HEK293T (cell line): ENCODE measurements around the gene DMKN.

Source experiments
- FOXM1 ChIP-seq: fragments of 450-650 bp; IDR thresholded peaks from 2 replicates; pipeline ENCODE4 v1.6.1; 2017; ENCODE audit warnings: mild to moderate bottlenecking, borderline replicate concordance
- HDGF ChIP-seq: fragments of 450-650 bp; IDR thresholded peaks from 2 replicates; pipeline ENCODE4 v1.6.1; 2017; ENCODE audit warnings: antibody characterized with exemption, borderline replicate concordance
- LEF1 ChIP-seq: fragments of 450-650 bp; IDR thresholded peaks from 2 replicates; pipeline ENCODE4 v1.6.1; 2017; ENCODE audit warnings: mild to moderate bottlenecking, borderline replicate concordance
- SP1 ChIP-seq: fragments of 450-650 bp; IDR thresholded peaks from 2 replicates; pipeline ENCODE4 v1.6.1; 2017
- SUZ12 ChIP-seq: fragments of 450-650 bp; IDR thresholded peaks from 2 replicates; pipeline ENCODE4 v1.6.1; 2016; ENCODE audit warnings: mild to moderate bottlenecking
- TARDBP ChIP-seq: fragments of 450-650 bp; IDR thresholded peaks from 2 replicates; pipeline ENCODE4 v1.6.1; 2016
- TF ChIP-seq, protein P1 (sequence below): fragments of 450-650 bp; IDR thresholded peaks from 2 replicates; pipeline ENCODE4 v1.6.1; 2016

DNA sequence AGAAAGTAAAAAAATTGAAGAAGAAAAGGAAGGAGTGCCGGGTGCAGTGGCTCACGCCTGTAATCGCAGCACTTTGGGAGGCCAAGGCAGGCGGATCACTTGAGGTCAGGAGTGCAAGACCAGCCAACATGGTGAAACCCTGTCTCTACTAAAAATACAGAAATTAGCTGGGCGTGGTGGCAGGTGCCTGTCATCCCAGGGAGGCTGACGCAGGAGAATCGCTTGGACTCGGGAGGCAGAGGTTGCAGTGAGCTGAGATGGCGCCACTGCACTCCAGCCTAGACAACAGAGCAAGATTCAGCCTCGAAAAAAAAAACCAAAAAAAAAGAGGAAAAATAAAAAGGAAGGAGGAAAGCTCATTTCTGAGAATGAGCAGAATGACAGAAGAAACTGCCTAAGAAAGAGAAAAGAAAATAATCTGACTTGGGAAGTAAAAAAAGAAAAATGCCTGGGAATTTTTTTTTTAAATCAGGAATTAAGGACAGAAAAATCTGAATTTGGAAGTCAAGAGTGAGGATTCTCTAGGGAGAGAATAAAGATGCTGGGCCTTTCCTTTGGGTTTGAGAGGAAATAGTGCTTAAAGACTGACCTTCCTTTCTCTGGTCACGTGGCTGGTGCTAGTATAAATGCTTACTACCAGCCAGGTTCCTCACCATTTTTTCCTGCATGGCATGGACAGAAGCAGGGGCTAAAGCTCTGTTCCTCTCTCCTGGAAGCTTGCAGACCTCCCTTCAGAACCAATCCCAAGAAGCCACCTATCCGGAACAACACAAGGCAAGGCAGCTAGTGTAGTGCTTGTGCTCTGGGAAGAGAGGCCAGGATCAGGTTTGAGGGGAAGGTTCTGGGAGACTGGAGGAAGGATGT, 65.6 kb downstream of the DMKN start, which contains the start of gene FFAR2:
- TF ChIP-seq, protein P1, sequence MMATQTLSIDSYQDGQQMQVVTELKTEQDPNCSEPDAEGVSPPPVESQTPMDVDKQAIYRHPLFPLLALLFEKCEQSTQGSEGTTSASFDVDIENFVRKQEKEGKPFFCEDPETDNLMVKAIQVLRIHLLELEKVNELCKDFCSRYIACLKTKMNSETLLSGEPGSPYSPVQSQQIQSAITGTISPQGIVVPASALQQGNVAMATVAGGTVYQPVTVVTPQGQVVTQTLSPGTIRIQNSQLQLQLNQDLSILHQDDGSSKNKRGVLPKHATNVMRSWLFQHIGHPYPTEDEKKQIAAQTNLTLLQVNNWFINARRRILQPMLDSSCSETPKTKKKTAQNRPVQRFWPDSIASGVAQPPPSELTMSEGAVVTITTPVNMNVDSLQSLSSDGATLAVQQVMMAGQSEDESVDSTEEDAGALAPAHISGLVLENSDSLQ = no peak
- TF ChIP-seq TARDBP (no peak), HDGF (no peak), FOXM1 (no peak), LEF1 (no peak), SP1 (no peak), SUZ12 (no peak)
